Naive thymus-derived CD4-positive, alpha-beta T cell (primary cell): ENCODE data around the gene PGM5. TPM values are rescaled to one million over a fixed set of nuclear protein-coding genes. Genes with fewer than 3 reads are reported as not detected.

Source experiments
- ATAC-seq: fragments of 150-1000 bp; cut with Tn5 transposase; 2 replicates; pipeline ENCODE4 v1.10.0; 2021; ENCODE audit warnings: mild to moderate bottlenecking, moderate library complexity
- CTCF ChIA-PET: fragments of 350-600 bp; sonication (Branson Sonifier 250); formaldehyde crosslinking; loops from one replicate; lab custom pipeline; 2021; ENCODE audit warnings: antibody characterized with exemption; lab: Charles Lee
- POLR2A ChIA-PET: fragments of 350-600 bp; sonication (Branson Sonifier 250); formaldehyde crosslinking; loops from one replicate; lab custom pipeline; 2021; ENCODE audit warnings: antibody characterized with exemption, inconsistent platforms; lab: Charles Lee
- DNase-seq, 9 donors: peaks; one replicate each; pipeline versions ENCODE4 v3.0.0 to v3.0.0-alpha.2; 2020 to 2022; ENCODE audit warnings: mixed read lengths in 1 of 9
- H3K27ac ChIP-seq: one replicate; pipeline ENCODE4 v1.7.0; 2013; ENCODE audit warnings: mild to moderate bottlenecking, low read depth, low read length, moderate library complexity
- H3K27me3 ChIP-seq, 2 donors: one replicate each; pipeline ENCODE4 v1.7.0; 2013; ENCODE audit warnings: low read length in 2 of 2, mild to moderate bottlenecking in 2 of 2, moderate library complexity in 2 of 2; ENCODE audit not compliant: control insufficient read depth in 2 of 2, insufficient read depth in 2 of 2
- H3K36me3 ChIP-seq, 3 experiments: 1 replicate in 2 of 3; 2 replicates in 1 of 3; pipeline ENCODE4 v1.7.0; 2013; ENCODE audit warnings: low read length in 3 of 3, mild to moderate bottlenecking in 3 of 3, moderate library complexity in 1 of 3; ENCODE audit not compliant: insufficient read depth in 3 of 3, control insufficient read depth in 2 of 3
- H3K4me1 ChIP-seq, 2 donors: one replicate each; pipeline ENCODE4 v1.7.0; 2013; ENCODE audit warnings: low read length in 2 of 2, mild to moderate bottlenecking in 2 of 2, moderate library complexity in 1 of 2; ENCODE audit not compliant: control insufficient read depth in 2 of 2, insufficient read depth in 2 of 2
- H3K4me3 ChIP-seq: 2 replicates; pipeline ENCODE4 v1.7.0; 2013; ENCODE audit warnings: mild to moderate bottlenecking, low read length
- H3K9me3 ChIP-seq, 3 experiments: 1 replicate in 2 of 3; 2 replicates in 1 of 3; pipeline ENCODE4 v1.7.0; 2013; ENCODE audit warnings: low read length in 3 of 3; ENCODE audit not compliant: control insufficient read depth in 2 of 3
- H3K27ac Mint-ChIP-seq, 9 donors: one replicate each; pipeline ENCODE4 v1.8.0; 2020 to 2022; ENCODE audit warnings: mixed read lengths in 9 of 9, mild to moderate bottlenecking in 8 of 9, moderate library complexity in 5 of 9, inconsistent platforms in 2 of 9
- H3K27me3 Mint-ChIP-seq, 5 donors: one replicate each; pipeline ENCODE4 v1.8.0; 2021 to 2022; ENCODE audit warnings: mixed read lengths in 5 of 5, mild to moderate bottlenecking in 1 of 5
- H3K36me3 Mint-ChIP-seq, 5 donors: one replicate each; pipeline ENCODE4 v1.8.0; 2020 to 2022; ENCODE audit warnings: mixed read lengths in 5 of 5, mild to moderate bottlenecking in 3 of 5, inconsistent platforms in 1 of 5
- H3K4me1 Mint-ChIP-seq, 7 donors: one replicate each; pipeline ENCODE4 v1.8.0; 2020 to 2022; ENCODE audit warnings: mixed read lengths in 7 of 7, mild to moderate bottlenecking in 3 of 7, inconsistent platforms in 1 of 7
- H3K4me3 Mint-ChIP-seq, 10 donors: one replicate each; pipeline ENCODE4 v1.8.0; 2020 to 2022; ENCODE audit warnings: mild to moderate bottlenecking in 10 of 10, mixed read lengths in 10 of 10, moderate library complexity in 6 of 10, inconsistent platforms in 2 of 10
- H3K9me3 Mint-ChIP-seq, 11 donors: one replicate each; pipeline ENCODE4 v1.8.0; 2020 to 2022; ENCODE audit warnings: mixed read lengths in 11 of 11, mild to moderate bottlenecking in 4 of 11, inconsistent platforms in 1 of 11, moderate library complexity in 1 of 11
- intact Hi-C, 2 donors: fragments of 100-400 bp; cut with micrococcal nuclease; formaldehyde crosslinking; loops; one replicate each; pipeline ENCODE4 v1.15.1; 2023
- polyA plus RNA-seq, 2 donors: library from polyadenylated mRNA; unstranded; fragments of 300-500 nt; fragmentation: Illumina TruSeq; gene quantifications; one replicate each; pipeline ENCODE4 v1.2.3, GENCODE V29; 2021
- total RNA-seq, 6 experiments: library from RNA in 5 of 6; stranded (reverse) in 5 of 6; gene quantifications; 1 replicate in 5 of 6; 2 replicates in 1 of 6; pipeline ENCODE4 v1.2.3 and lab custom pipeline; 2021 to 2026

PGM5 gene
- total and polyA plus RNA-seq, 7 experiments from 2014 or later: 0.19 to 1.4 TPM; not detected in 5

DNA sequence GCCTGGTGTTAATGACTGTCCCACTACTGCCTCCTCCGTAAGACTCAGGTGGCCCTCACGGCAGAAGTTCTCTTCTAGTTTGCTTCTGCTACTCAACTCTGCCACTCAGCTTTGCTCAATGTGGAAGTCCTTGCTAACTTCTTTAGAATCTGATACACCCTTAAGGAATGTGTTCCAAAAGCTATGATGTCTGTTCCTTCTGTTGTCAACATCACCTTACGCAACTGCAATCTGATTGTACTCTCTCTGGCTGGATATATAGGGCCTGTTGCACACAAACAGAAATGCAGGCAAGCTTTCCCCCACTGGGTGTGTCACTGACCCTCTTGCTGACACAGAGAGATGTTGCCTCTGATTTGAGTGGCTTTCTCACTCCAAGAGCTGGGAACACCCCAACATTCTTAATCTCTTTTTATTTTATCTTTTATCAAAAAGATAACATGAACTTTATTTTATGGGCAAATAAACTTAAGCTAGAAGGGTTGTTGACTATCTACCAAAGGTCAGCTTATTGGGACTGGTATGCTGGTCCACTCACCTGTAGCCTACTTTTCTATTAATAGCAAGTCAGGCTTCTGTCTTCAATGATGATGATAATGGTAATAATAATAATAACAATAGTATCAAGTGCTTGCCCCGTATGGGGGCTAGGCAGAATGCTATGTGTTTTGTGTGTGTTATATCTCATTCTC is 159.1 kb downstream of the PGM5 start:
- Mint-ChIP-seq H3K36me3 (no peaks in the 10 kb centered on the region), H3K27me3 (peaks cover 1 to 22% (median 12%) of the 10 kb centered on the region in 5 donors), H3K4me1 (no peaks in the 10 kb centered on the region), H3K27ac (no peak overlapping the region), H3K9me3 (peaks cover 0 to 17% (median 8%) of the 10 kb centered on the region in 11 donors), H3K4me3 (no peak overlapping the region)
- ATAC-seq (no peak), DNase-seq (no peak)
- ChIA-PET POLR2A (no interaction called here), CTCF (no interaction called here)
- no peaks in the 10 kb centered on the region for H3K9me3 ChIP-seq
- no peak overlapping the region for H3K27ac ChIP-seq
- H3K36me3 ChIP-seq: no peaks in the 10 kb centered on the region
- H3K27me3 ChIP-seq: no peaks in the 10 kb centered on the region
- H3K4me1 ChIP-seq: no peaks in the 10 kb centered on the region
- H3K4me3 ChIP-seq: no peak overlapping the region
- intact Hi-C loops: no loop called here

DNA sequence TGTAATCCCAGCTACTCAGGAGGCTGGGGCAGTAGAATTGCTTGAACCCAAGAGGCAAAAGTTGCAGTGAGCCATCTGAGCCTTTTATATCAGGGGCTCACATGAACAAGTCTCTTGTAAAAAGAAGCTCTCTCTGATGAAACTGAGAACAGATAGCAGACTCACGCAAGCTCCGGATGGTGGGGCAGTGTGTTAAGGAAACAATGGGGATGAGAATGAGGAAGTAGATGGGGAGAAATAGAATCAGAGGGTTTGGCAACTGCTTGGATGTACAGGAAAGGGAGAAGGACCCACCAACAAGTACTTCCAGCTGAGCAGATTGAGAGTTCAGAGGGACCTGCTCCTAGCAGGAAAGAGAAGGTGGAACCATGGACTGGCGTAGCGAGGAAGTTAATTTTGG is 165.7 kb downstream of the PGM5 start:
- no peaks in the 10 kb centered on the region for H3K36me3 Mint-ChIP-seq
- H3K4me3 Mint-ChIP-seq: no peak overlapping the region
- H3K4me1 ChIP-seq: no peaks in the 10 kb centered on the region
- no peaks in the 10 kb centered on the region for H3K36me3 ChIP-seq
- peaks cover 0 to 17% (median 9%) of the 10 kb centered on the region in 11 donors for H3K9me3 Mint-ChIP-seq
- H3K4me1 Mint-ChIP-seq: no peaks in the 10 kb centered on the region
- intact Hi-C loops: no loop called here
- peaks cover 14 to 33% (median 16%) of the 10 kb centered on the region in 5 donors for H3K27me3 Mint-ChIP-seq
- ATAC-seq (peak; percentile 55), DNase-seq (no peak)
- no peaks in the 10 kb centered on the region for H3K9me3 ChIP-seq
- no peak overlapping the region for H3K4me3 ChIP-seq
- ChIA-PET POLR2A (no interaction called here), CTCF (no interaction called here)
- H3K27ac Mint-ChIP-seq: no peak overlapping the region
- H3K27ac ChIP-seq: no peak overlapping the region
- H3K27me3 ChIP-seq: no peaks in the 10 kb centered on the region

DNA sequence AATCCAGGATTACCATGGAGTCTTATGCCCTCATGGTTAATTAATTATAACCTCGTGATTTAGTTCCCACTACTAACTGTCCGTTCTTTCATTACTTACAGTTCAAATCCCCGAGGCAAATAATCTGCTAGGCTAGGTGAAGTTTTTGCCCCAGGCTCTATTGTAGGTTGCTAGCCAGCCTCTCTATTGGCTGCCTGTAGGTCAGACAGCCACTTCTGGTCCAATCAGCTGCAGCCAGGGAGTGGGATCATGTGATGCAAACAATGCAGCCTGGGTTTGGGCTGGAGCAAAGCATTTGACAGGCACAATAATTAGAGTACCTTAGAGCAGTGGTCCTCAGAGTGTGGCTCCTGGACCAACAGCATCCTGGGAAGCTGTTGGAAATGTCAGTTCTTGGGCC is 166.5 kb downstream of the PGM5 start:
- H3K27ac Mint-ChIP-seq: no peak overlapping the region
- no peak overlapping the region for H3K4me3 Mint-ChIP-seq
- H3K4me1 Mint-ChIP-seq: no peaks in the 10 kb centered on the region
- H3K36me3 Mint-ChIP-seq: no peaks in the 10 kb centered on the region
- ChIA-PET POLR2A (no interaction called here), CTCF (no interaction called here)
- H3K27ac ChIP-seq: no peak overlapping the region
- no peaks in the 10 kb centered on the region for H3K4me1 ChIP-seq
- H3K27me3 ChIP-seq: peaks cover 0 to 4% of the 10 kb centered on the region in 2 donors
- H3K9me3 ChIP-seq: no peaks in the 10 kb centered on the region
- H3K4me3 ChIP-seq: no peak overlapping the region
- H3K9me3 Mint-ChIP-seq: peaks cover 0 to 11% (median 7%) of the 10 kb centered on the region in 11 donors
- ATAC-seq (no peak), DNase-seq (no peak)
- H3K27me3 Mint-ChIP-seq: peaks cover 11 to 28% (median 21%) of the 10 kb centered on the region in 5 donors
- no peaks in the 10 kb centered on the region for H3K36me3 ChIP-seq
- intact Hi-C loops: no loop called here

DNA sequence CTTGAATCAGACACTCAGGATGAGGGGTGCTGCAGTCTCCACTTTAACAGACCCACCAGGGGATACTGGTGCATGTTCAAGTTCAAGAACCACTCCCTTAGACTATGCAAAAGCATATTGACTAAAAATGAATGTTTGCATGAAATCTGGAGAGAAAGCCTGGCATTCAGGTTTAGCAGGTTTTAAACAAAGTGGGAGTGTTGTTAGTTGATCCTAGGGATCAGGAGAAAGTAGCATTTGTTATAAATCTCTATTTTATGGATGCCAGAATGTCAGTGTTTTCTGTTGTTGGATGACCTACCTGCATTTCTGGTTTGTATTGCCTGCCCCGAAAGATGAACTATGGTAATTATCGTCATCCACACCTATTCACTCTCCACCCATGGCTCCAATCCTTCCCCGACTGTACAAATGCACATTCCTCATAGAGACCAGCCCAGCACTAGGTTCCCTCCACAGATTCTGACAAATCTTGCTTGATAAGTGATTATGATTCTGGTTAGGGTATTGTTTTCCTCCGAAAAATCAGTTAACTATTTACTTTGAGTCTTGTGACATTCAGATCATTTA is 167.0 kb downstream of the PGM5 start:
- Histone ChIP-seq H3K36me3 (no peaks in the 10 kb centered on the region), H3K4me3 (no peak overlapping the region), H3K9me3 (no peaks in the 10 kb centered on the region), H3K27ac (no peak overlapping the region), H3K27me3 (peaks cover 0 to 4% of the 10 kb centered on the region in 2 donors), H3K4me1 (no peaks in the 10 kb centered on the region)
- Mint-ChIP-seq H3K27ac (no peak overlapping the region), H3K4me3 (no peak overlapping the region), H3K27me3 (peaks cover 6 to 23% (median 17%) of the 10 kb centered on the region in 5 donors), H3K9me3 (peaks cover 0 to 7% (median 3%) of the 10 kb centered on the region in 11 donors), H3K36me3 (no peaks in the 10 kb centered on the region), H3K4me1 (no peaks in the 10 kb centered on the region)
- DNase-seq (no peak), ATAC-seq (no peak)
- intact Hi-C loops: no loop called here
- CTCF ChIA-PET: no interaction called here
- POLR2A ChIA-PET: no interaction called here

DNA sequence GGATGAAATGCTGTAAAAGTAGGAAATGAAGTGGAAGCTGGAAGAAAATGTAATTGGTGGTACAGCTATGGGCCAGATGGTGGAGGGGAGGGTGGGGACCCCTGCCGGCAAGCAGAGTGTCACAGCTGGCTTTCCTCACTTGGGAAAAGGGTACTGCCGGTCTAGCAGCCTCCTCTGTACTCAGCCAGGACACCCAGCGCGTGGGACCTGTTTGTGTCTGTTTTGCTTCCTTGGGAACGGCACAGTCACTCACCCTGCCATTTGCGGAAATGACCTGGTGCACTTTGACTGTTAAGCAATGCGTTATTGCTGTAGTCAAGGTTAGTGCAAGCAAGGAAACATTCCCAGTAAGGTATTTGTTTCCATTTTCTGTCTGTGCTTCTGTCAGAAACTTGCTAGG is 174.2 kb downstream of the PGM5 start:
- Histone ChIP-seq H3K36me3 (no peaks in the 10 kb centered on the region), H3K4me3 (no peak overlapping the region), H3K27me3 (peaks cover 0 to 4% of the 10 kb centered on the region in 2 donors), H3K9me3 (no peaks in the 10 kb centered on the region), H3K27ac (no peak overlapping the region), H3K4me1 (no peaks in the 10 kb centered on the region)
- no peaks in the 10 kb centered on the region for H3K4me1 Mint-ChIP-seq
- DNase-seq (no peak), ATAC-seq (no peak)
- CTCF ChIA-PET: no interaction called here
- peaks cover 0 to 12% (median 5%) of the 10 kb centered on the region in 5 donors for H3K27me3 Mint-ChIP-seq
- intact Hi-C loops: no loop called here
- H3K4me3 Mint-ChIP-seq: no peak overlapping the region
- POLR2A ChIA-PET: no interaction called here
- H3K9me3 Mint-ChIP-seq: peaks cover 0 to 3% (median 0%) of the 10 kb centered on the region in 11 donors
- no peaks in the 10 kb centered on the region for H3K36me3 Mint-ChIP-seq
- H3K27ac Mint-ChIP-seq: no peak overlapping the region

DNA sequence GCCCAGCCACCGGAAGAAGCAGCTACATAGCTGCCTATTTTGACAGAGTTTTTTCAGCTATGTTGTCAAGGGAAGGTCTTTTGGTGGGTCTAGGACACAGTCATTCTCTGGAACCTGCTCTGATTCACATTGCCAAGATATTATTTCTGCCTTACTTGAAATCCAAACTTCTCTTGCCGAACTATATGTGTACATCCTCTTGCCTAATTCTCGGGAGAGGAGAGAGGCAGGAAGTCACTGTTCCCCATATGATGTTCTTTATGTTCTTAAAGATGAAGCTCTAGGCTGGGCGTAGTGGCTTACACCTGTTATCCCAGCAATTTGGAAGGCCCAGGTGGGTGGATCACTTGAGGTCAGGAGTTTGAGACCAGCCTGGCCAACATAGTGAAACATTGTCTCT is 175.7 kb downstream of the PGM5 start:
- Mint-ChIP-seq H3K27ac (no peak overlapping the region), H3K27me3 (peaks cover 0 to 12% (median 5%) of the 10 kb centered on the region in 5 donors), H3K4me3 (no peak overlapping the region), H3K36me3 (no peaks in the 10 kb centered on the region), H3K4me1 (no peaks in the 10 kb centered on the region), H3K9me3 (no peaks in the 10 kb centered on the region)
- intact Hi-C loops: no loop called here
- Histone ChIP-seq H3K27me3 (peaks cover 0 to 4% of the 10 kb centered on the region in 2 donors), H3K27ac (no peak overlapping the region), H3K9me3 (no peaks in the 10 kb centered on the region), H3K36me3 (no peaks in the 10 kb centered on the region), H3K4me3 (no peak overlapping the region), H3K4me1 (no peaks in the 10 kb centered on the region)
- DNase-seq: no peak
- CTCF ChIA-PET: no interaction called here
- no peak for ATAC-seq
- POLR2A ChIA-PET: no interaction called here

DNA sequence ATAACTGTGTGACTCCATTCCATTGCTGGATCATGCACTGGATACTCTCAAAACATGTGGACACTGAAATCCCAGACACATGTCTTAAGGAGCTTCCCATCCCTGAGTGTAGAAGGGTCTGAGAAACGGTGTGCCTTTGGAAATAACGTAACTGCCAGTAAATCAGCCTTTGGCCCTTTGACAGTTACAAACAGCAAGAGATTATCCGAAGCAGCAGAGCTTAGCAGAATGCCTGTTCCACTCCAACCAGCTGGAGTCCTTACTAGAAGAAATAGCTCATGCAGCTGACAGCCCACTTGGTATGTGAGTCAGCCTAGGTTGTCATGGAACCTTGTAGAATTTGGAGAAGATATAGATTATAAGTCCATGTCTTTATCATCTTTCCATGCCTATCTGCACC is 177.3 kb downstream of the PGM5 start:
- Mint-ChIP-seq H3K36me3 (no peaks in the 10 kb centered on the region), H3K4me1 (no peaks in the 10 kb centered on the region), H3K9me3 (no peaks in the 10 kb centered on the region), H3K27me3 (peaks cover 0 to 17% (median 5%) of the 10 kb centered on the region in 5 donors), H3K4me3 (no peak overlapping the region), H3K27ac (no peak overlapping the region)
- Histone ChIP-seq H3K4me3 (no peak overlapping the region), H3K27me3 (no peaks in the 10 kb centered on the region), H3K36me3 (no peaks in the 10 kb centered on the region), H3K4me1 (no peaks in the 10 kb centered on the region), H3K9me3 (no peaks in the 10 kb centered on the region), H3K27ac (no peak overlapping the region)
- DNase-seq (no peak), ATAC-seq (no peak)
- ChIA-PET CTCF (no interaction called here), POLR2A (no interaction called here)
- intact Hi-C loops: no loop called here
